Fibroblast of lung (primary cell): ENCODE results near the gene HGS. TPM values are rescaled to one million over a fixed set of nuclear protein-coding genes. Genes with fewer than 3 reads are reported as not detected.

Source experiments
- DNase-seq, 2 donors: peaks; one replicate each; pipeline versions ENCODE4 v3.0.0 to v3.0.0-alpha.2; 2010; ENCODE audit warnings: low read depth in 2 of 2
- H2AFZ ChIP-seq: 2 replicates; pipeline ENCODE4 v1.5.1; 2012; ENCODE audit warnings: low read length, control low read depth, inconsistent platforms
- H3K27ac ChIP-seq: 2 replicates; pipeline ENCODE4 v1.5.1; 2011; ENCODE audit warnings: low read length, control low read depth; ENCODE audit not compliant: insufficient read depth
- H3K27me3 ChIP-seq: 2 replicates; pipeline ENCODE4 v1.5.1; 2011; ENCODE audit warnings: mild to moderate bottlenecking, low read length; ENCODE audit not compliant: control insufficient read depth, insufficient read depth
- H3K36me3 ChIP-seq: 2 replicates; pipeline ENCODE4 v1.5.1; 2011; ENCODE audit warnings: low read length; ENCODE audit not compliant: control insufficient read depth, insufficient read depth
- H3K4me1 ChIP-seq: 2 replicates; pipeline ENCODE4 v1.5.1; 2011; ENCODE audit warnings: low read length; ENCODE audit not compliant: control insufficient read depth, insufficient read depth; ENCODE audit errors: extremely low read depth
- H3K4me2 ChIP-seq: 2 replicates; pipeline ENCODE4 v1.5.1; 2011; ENCODE audit warnings: low read length, control low read depth; ENCODE audit not compliant: insufficient read depth; ENCODE audit errors: extremely low read depth
- H3K4me3 ChIP-seq, 4 experiments: fragments of 200-600 bp in 1 of 4; sonication (generic) in 1 of 4; replicated peaks in 1 of 4; 2 replicates each; pipeline ENCODE4 v1.5.1; 2011 to 2016; ENCODE audit warnings: low read length in 4 of 4, low read depth in 3 of 4, mild to moderate bottlenecking in 3 of 4, control low read depth in 2 of 4, inconsistent platforms in 1 of 4, mixed read lengths in 1 of 4; ENCODE audit not compliant: insufficient read depth in 1 of 4; ENCODE audit errors: control extremely low read depth in 1 of 4
- H3K79me2 ChIP-seq: 2 replicates; pipeline ENCODE4 v1.5.1; 2012; ENCODE audit warnings: mild to moderate bottlenecking, low read length, inconsistent platforms; ENCODE audit not compliant: control insufficient read depth, insufficient read depth
- H3K9ac ChIP-seq: 2 replicates; pipeline ENCODE4 v1.5.1; 2011; ENCODE audit warnings: mild to moderate bottlenecking, low read length, control low read depth; ENCODE audit not compliant: insufficient read depth
- H3K9me3 ChIP-seq: 2 replicates; pipeline ENCODE4 v1.5.1; 2012; ENCODE audit warnings: low read depth, low read length; ENCODE audit not compliant: control insufficient read depth, insufficient read depth
- H4K20me1 ChIP-seq: 2 replicates; pipeline ENCODE4 v1.5.1; 2011; ENCODE audit warnings: low read length; ENCODE audit not compliant: control insufficient read depth, insufficient read depth; ENCODE audit errors: extremely low read depth
- CTCF ChIP-seq, 2 donors: IDR thresholded peaks in 1 of 2; conservative IDR thresholded peaks in 1 of 2; 1 replicate in 1 of 2; 2 replicates in 1 of 2; pipeline ENCODE4 v1.5.1; 2011 to 2012; ENCODE audit warnings: low read length in 2 of 2, control low read depth in 1 of 2, inconsistent platforms in 1 of 2, low read depth in 1 of 2, mild to moderate bottlenecking in 1 of 2
- EZH2 ChIP-seq: IDR thresholded peaks from 2 replicates; pipeline ENCODE4 v1.5.1; 2012; ENCODE audit warnings: low read length, control low read depth, mild to moderate bottlenecking; ENCODE audit errors: missing control alignments
- polyA plus RNA-seq, 2 donors: library from polyadenylated mRNA; depleted of rRNA in 1 of 2; stranded (reverse) in 1 of 2; unstranded in 1 of 2; fragments of >200 nt; gene quantifications; 2 replicates each; pipeline ENCODE4 v1.2.1, GENCODE V29; 2011 to 2012; ENCODE audit warnings: missing spikeins in 1 of 2
- total RNA-seq: library from RNA; depleted of rRNA; stranded (reverse); fragments of >200 nt; gene quantifications from 2 replicates; pipeline ENCODE4 v1.2.1, GENCODE V29; 2014

HGS gene
- total and polyA plus RNA-seq, 2 donors (not counting 1 experiment from before 2014, with no cell fraction given), result 43.1 to 65.7 TPM

GRCh38 chr17:81662002-81662401 is 21.8 kb upstream of the HGS start:
- peaks cover 10% of the 10 kb centered on the region for H3K36me3 ChIP-seq
- H3K9ac ChIP-seq, result no peak overlapping the region
- DNase-seq, result no peak
- no peak overlapping the region for H3K4me3 ChIP-seq
- peaks cover 16% of the 10 kb centered on the region for H3K79me2 ChIP-seq
- no peak overlapping the region for H3K4me2 ChIP-seq
- H3K27me3 ChIP-seq, result no peaks in the 10 kb centered on the region
- no peak overlapping the region for H3K27ac ChIP-seq
- H4K20me1 ChIP-seq, result no peaks in the 10 kb centered on the region
- TF ChIP-seq EZH2 (no peak), CTCF (conservative IDR thresholded peaks at IDR 0.05 in 1 of 2, IDR thresholded peaks at IDR 0.05 in 1 of 2; ENCODE audit: low read depth in 1 of 2, low read length in 2 of 2) (no peak)
- H2AFZ ChIP-seq, result no peak overlapping the region
- H3K4me1 ChIP-seq, result peaks cover 7% of the 10 kb centered on the region
- H3K9me3 ChIP-seq, result no peaks in the 10 kb centered on the region

GRCh38 chr17:81664051-81664470 is 19.8 kb upstream of the HGS start:
- H3K4me1 ChIP-seq, result peaks cover 9% of the 10 kb centered on the region
- no peak for DNase-seq
- no peak overlapping the region for H3K27ac ChIP-seq
- no peak overlapping the region for H3K4me3 ChIP-seq
- TF ChIP-seq CTCF (conservative IDR thresholded peaks at IDR 0.05 in 1 of 2, IDR thresholded peaks at IDR 0.05 in 1 of 2; ENCODE audit: low read depth in 1 of 2, low read length in 2 of 2), result no peak
- no peak for TF ChIP-seq EZH2
- H3K79me2 ChIP-seq, result peaks cover 27% of the 10 kb centered on the region
- no peak overlapping the region for H3K4me2 ChIP-seq
- no peak overlapping the region for H2AFZ ChIP-seq
- H3K27me3 ChIP-seq, result no peaks in the 10 kb centered on the region
- H3K9ac ChIP-seq, result no peak overlapping the region
- peaks cover 10% of the 10 kb centered on the region for H3K36me3 ChIP-seq
- no peaks in the 10 kb centered on the region for H3K9me3 ChIP-seq
- H4K20me1 ChIP-seq, result no peaks in the 10 kb centered on the region

GRCh38 chr17:81665205-81666091 is 18.4 kb upstream of the HGS start:
- DNase-seq, result peak; percentile 21 to 23
- H3K9ac ChIP-seq, result peak overlapping the region; percentile 91

More at GRCh38 chr17:81665205-81666091, 18.4 kb upstream of the HGS start:
- Histone ChIP-seq H4K20me1 (no peaks in the 10 kb centered on the region), H2AFZ (peak overlapping the region; percentile 76), H3K36me3 (peaks cover 16% of the 10 kb centered on the region), H3K79me2 (peaks cover 27% of the 10 kb centered on the region), H3K4me3 (peak overlapping the region; percentile 66 to 98 (median 92)), H3K27me3 (no peaks in the 10 kb centered on the region), H3K9me3 (no peaks in the 10 kb centered on the region), H3K4me1 (peaks cover 9% of the 10 kb centered on the region), H3K4me2 (peak overlapping the region; percentile 100), H3K27ac (peak overlapping the region; percentile 90)
- TF ChIP-seq EZH2 (no peak), CTCF (conservative IDR thresholded peaks at IDR 0.05 in 1 of 2, IDR thresholded peaks at IDR 0.05 in 1 of 2; ENCODE audit: low read depth in 1 of 2, low read length in 2 of 2) (no peak)
